Measurements from ENCODE around the gene GPR50.

GPR50 gene

DNA sequence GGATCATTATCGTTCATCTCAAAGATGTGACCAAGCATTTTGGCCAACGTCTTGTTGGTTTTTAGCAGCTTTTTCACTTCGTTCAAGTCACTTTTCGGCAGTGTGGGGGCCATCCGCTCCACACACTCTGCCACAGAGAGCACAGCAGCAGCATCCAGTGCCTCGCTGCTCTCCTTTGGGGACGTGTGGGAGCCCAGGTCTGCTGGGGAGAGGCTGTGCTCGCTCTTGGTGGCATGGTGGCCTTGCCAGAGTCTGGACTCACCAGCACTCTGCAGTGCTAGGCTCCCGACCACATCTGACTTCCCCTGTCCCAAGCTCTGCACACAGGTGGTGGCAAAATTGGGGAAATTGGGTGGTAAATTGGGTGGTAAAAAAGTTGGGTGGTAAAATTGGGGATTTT is 50.6 kb downstream of the GPR50 start:
- TF ChIP-seq, protein P1, sequence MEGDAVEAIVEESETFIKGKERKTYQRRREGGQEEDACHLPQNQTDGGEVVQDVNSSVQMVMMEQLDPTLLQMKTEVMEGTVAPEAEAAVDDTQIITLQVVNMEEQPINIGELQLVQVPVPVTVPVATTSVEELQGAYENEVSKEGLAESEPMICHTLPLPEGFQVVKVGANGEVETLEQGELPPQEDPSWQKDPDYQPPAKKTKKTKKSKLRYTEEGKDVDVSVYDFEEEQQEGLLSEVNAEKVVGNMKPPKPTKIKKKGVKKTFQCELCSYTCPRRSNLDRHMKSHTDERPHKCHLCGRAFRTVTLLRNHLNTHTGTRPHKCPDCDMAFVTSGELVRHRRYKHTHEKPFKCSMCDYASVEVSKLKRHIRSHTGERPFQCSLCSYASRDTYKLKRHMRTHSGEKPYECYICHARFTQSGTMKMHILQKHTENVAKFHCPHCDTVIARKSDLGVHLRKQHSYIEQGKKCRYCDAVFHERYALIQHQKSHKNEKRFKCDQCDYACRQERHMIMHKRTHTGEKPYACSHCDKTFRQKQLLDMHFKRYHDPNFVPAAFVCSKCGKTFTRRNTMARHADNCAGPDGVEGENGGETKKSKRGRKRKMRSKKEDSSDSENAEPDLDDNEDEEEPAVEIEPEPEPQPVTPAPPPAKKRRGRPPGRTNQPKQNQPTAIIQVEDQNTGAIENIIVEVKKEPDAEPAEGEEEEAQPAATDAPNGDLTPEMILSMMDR (conservative IDR thresholded peaks at IDR 0.05): no peak
- no peak for TF ChIP-seq ZFX (IDR thresholded peaks at IDR 0.05)
- no peak overlapping the region for H3K27ac ChIP-seq

GRCh38 chrX:151227627-151228026 is 51.2 kb downstream of the GPR50 start:
- no peak overlapping the region for H3K27ac ChIP-seq
- TF ChIP-seq, protein P1 (conservative IDR thresholded peaks at IDR 0.05): no peak
- TF ChIP-seq ZFX (IDR thresholded peaks at IDR 0.05): no peak

- H3K27ac ChIP-seq: no peak overlapping the region
- no peak for TF ChIP-seq ZFX (IDR thresholded peaks at IDR 0.05)
- TF ChIP-seq, protein P1 (conservative IDR thresholded peaks at IDR 0.05): no peak
Measured at GRCh38 chrX:151228935-151229334, 52.6 kb downstream of the GPR50 start.

All from C4-2B (cell line).